NCI-H1417 treated with DMSO at 0.1 percent for 48 hours (cell line): ENCODE data around the gene PHACTR1.
A peak's percentile ranks its signal among the peaks of the same experiment; 100 is the strongest.
"Not testable (repeated sequence)": the region's sequence is repeated elsewhere in the genome, so short reads cannot be mapped to it uniquely, and the experiment has no call there.

ENCODE experiments used
- DNase-seq: peaks from one replicate; lab custom pipeline; 2025; lab: John Stamatoyannopoulos, UW

The PHACTR1 gene

GRCh38 chr6:12749531-12750379 lies 33.2 kb downstream of the PHACTR1 start:
- peak; percentile 33 for DNase-seq

- DNase-seq: no peak
These were observed 33.8 kb downstream of the PHACTR1 start for GRCh38 chr6:12750416-12750815.

DNA sequence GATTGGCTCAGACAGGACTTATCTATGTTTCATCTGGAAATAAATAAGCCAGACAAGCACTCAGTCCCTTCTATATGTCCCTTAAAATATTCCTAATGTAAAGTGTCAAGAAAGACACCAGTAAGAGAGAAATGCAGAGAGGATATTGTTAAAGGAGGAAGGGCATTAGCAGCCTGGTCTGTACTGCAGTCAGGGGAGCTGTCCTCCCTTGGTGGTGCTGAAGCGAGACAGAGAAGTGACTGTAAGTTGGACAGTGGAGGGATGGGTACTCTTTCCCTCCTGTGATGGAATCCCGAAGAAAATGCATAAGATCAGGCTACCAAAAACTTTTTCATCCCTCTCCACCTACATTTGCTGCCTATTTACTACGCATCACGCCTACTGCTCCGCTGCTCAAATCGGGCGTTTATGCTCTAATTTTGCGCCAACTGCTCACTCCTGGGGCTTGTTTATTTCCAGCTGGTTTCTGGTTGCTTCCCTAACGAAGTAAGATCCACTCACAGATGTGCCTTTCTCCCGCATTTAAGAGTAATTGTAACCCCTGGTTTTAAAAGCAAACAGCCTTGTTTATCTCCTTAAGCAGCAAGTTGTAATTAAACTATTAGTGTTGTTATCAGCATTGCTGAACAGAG lies 35.2 kb downstream of the PHACTR1 start:
- no peak for DNase-seq

DNA sequence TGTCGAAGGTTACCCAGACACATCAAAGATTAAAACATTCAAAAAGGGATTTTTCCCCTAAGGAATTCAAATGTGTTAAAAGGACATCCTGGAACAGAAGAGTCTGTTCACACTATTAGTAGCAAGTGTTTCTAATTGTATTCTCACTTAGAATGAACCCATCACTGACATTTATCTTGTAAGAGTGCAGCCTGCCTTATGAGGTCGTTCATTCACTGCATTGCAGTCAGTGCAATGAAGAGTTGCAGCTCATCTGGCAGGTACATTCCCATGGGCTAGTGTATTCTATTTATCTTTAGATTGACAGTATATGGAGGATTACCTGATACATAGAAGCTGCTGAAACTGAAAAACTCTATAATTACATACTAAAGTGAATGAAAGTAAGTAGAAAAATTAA lies 36.5 kb downstream of the PHACTR1 start:
- DNase-seq: no peak

DNA sequence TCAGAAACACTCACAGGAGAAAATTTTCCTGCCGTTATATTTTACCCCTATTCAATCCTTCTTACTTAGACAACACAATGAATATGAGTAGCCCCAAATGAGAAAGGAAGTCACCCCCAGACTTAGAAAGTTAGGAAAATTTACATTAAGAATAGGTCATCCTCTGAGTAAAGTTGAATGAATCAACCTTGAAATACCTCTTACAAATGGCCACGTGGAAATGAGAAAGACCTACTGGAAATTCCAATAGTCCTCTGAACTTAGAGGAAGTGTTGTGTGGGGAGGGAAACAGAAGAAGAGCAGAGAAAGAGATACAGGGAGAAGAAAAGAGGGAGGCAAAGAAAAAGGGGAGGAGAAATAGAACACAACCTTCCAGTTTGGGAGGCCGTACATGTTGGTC lies 43.7 kb downstream of the PHACTR1 start:
- DNase-seq: no peak

GRCh38 chr6:12760911-12761310 lies 44.3 kb downstream of the PHACTR1 start:
- DNase-seq: no peak

DNA sequence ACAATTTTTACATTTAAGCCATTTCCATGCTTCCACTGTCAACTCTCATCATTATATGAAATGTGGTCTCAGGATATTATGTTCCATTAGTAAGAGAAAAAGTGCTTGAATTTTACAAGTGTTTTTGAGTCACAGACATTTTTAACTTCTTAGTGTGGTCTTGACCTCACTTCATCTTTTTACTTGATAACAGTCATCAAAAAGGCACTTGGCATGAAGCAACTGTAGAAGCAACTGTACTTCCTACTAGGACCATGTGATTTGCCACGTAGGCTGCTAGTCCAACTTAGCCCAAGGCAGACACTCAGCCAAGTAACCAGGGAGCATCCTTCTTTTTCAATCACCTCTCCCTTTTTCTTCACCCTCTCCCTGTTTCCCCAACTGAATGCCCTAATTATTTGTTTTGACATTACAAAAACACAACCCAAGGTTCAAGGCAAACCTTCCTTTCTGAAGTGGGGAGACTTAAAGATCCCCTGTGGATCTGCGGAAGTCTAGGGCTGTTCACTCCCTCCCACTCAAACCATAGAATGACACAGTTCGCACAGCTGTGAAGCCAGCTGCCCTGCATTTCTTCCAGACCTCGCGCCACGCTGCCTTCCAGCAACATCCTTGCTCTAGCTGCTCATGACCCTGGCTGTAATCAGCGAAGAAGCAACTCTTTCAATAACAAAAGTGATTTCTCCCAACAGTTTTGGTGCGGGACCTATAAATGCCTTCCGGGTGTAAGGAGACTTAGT lies 45.0 kb downstream of the PHACTR1 start:
- no peak for DNase-seq

- DNase-seq: not testable (repeated sequence)
These were observed 46.3 kb downstream of the PHACTR1 start for GRCh38 chr6:12762731-12763434.

DNA sequence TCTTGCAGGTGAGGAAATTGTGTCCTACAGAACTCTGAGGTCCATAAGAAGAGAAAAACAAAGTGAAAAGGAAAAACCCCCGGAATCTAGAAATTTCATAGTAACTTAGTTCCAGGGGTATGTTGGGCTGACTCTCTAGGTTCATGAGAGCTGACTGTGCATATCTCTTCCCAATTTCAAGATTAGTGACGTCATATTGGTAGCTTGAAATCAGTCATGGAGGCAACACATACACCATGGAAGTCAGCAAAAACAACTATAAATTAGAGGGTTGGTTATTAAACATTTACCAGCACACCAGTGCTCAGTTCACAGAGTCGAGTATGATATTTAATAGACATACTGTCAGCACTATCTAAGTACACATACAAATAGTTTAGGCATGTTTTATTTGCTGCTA lies 49.8 kb downstream of the PHACTR1 start:
- no peak for DNase-seq

- DNase-seq: no peak
These were observed 50.4 kb downstream of the PHACTR1 start for GRCh38 chr6:12767016-12767415.

DNA sequence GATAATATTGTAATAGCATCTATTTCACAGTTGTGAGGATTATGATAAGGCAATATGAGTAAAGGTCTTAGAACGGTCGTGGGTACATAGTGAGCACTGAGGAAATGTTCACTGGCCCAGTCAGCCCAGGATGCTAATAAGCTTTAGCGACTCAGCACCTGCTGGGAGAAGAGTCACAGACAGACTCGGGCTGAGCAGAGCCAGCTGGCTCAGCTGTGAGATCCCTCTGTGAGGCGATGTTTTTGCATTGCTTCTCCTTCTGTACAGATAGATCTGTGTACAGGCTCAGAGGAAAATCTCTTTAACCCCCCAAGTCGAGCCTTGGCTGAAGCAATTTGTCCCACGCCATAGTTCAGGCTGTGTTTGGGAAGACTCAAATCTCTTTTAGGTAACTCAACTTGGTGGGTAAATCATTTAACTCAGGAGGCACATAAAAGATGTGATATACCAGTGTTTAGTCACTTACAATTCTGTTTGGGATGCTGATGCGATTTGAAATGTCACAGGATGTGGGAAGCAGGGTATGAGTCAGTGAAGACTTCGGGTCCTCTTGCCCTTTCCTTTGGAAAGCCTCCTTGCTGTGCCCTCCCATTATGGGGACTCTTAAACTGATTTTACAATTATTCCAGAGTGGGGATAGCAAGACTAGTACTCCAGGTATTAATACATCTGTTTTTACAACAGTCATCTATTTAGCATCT lies 53.1 kb downstream of the PHACTR1 start:
- DNase-seq: no peak

DNA sequence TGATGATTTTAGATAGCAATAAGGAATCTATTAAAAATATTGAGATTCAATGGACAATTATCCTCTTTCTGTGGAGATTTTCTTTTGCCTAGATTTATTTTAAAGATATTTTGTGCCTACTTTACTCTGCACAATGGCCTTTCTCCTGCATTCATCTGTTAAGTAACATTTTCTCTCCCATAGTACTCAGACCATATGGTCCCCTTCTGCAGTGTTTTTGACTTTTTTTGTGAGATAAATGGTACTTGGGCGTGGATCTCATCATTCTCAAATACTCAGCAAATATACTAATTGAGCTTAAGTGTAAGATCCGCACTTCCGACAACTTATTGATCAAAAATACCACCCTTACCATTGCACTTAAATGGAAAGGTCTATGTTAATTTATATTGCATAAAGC lies 55.8 kb downstream of the PHACTR1 start:
- no peak for DNase-seq

DNA sequence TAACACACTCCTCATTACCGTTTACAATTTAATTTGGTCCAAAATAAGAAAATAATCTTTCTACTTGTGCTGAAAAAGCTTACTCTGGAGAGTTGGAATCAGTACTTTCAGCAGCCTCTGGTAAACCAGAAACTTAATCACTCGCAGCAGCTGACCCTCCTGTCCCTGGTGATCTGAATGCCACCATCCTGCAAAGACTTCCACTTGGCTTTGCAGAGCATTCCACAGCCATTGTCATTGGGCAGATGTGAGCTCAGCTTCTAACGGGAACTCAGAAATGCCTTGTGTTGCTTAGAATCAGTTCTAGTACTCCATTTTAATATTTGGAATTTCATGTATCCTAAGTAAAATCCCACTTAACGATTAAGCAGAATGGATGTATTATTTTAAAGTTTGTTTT lies 59.7 kb downstream of the PHACTR1 start:
- no peak for DNase-seq

DNA sequence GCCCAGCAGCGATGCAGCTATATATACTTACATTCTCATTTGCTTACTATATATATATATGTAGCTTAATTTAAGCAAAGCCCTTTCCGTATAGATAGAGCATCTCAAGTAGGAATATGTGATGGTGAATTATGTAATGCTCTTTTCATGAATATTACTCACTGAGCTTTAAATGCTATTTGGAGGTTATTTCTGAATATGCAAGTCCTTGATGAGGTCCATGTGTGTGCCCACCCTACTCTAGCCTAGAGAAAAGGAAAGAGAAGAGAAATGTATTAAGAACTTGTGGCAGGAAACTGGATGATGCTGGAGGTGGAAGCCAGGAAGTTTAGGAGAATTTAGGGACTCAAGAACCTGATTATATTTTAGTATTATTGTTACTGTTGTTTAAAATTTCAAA lies 63.2 kb downstream of the PHACTR1 start:
- no peak for DNase-seq

DNA sequence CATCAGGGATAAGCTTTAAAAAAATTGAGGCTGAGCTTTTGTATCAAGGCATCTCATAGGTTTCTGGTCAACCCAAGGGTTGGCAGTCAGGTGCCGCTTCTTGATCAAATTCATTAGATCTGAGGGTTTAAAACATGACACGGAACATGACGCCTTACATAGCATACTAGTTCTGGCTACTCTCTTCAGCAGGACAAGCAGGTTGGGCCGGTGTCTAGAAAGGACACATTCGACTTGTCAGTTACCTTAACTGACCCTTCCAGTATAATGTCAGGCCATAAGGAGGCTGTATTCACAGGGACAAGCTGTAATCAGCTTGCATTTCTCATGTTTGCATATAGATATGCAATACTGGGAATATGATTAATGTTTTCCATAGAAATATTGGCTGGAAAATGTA lies 65.6 kb downstream of the PHACTR1 start:
- DNase-seq: no peak

DNA sequence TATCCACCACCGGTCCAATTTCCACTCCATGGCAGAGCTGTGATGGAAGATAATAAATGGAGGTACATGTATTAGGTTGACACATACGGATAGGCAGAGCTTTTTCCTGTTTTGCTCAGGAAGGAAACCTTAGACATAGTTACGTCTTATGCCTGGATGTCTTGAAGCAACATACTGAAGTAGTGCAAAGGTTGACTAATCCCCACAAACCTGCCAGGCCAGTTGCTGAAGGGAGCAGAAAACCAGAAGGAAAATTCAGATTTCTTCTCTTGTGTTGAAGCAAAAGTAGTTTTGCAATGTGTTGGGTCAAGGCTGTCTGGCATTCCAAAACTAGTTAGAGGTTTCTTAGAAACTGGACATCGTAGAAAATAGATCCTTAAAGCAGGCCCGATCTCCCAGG lies 68.7 kb downstream of the PHACTR1 start:
- DNase-seq: no peak

- no peak for DNase-seq
These were observed 69.4 kb downstream of the PHACTR1 start for GRCh38 chr6:12785921-12786320.

- DNase-seq: no peak
These were observed 74.8 kb downstream of the PHACTR1 start for GRCh38 chr6:12791371-12791770.

GRCh38 chr6:12798326-12798725 lies 81.8 kb downstream of the PHACTR1 start:
- no peak for DNase-seq

DNA sequence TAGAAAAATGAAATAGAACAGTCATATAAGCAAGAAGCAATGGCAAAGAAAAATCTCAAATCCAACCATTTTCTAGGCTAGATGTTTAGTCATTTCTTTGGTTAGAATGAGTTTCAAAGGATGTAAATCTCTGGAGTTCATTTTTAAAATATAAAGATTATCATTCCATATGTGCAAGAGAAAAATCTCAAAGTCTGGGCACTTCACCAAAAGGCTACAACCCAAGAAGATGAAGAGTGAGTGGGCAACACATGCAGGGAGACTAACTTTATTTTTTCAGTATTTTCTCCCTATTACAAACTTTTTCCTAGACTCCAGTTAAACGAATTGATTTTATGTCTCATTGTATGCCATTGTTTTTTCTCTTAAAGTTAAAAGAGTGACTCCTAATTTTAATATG lies 83.6 kb downstream of the PHACTR1 start:
- no peak for DNase-seq

GRCh38 chr6:12801141-12801540 lies 84.6 kb downstream of the PHACTR1 start:
- no peak for DNase-seq

- no peak for DNase-seq
These were observed 85.9 kb downstream of the PHACTR1 start for GRCh38 chr6:12802440-12802839.
